Chondrocyte (in vitro differentiated cells): ENCODE data around the gene MKRN2. TPM values are rescaled to one million over a fixed set of nuclear protein-coding genes. Genes with fewer than 3 reads are reported as not detected.

ENCODE experiments used
- DNase-seq: peaks from one replicate; pipeline ENCODE4 v3.0.0; 2021; ENCODE audit warnings: mixed read lengths, low spot score
- H3K27ac Mint-ChIP-seq: one replicate; pipeline ENCODE4 v1.8.0; 2021; ENCODE audit warnings: mild to moderate bottlenecking, moderate library complexity, mixed read lengths; ENCODE audit not compliant: unreplicated experiment
- H3K27me3 Mint-ChIP-seq: 2 replicates; pipeline ENCODE4 v1.8.0; 2021; ENCODE audit warnings: low read depth, mixed read lengths
- H3K36me3 Mint-ChIP-seq: 2 replicates; pipeline ENCODE4 v1.8.0; 2021; ENCODE audit warnings: low read depth, mixed read lengths
- H3K4me1 Mint-ChIP-seq: 2 replicates; pipeline ENCODE4 v1.8.0; 2021; ENCODE audit warnings: low read depth, mild to moderate bottlenecking, mixed read lengths
- H3K4me3 Mint-ChIP-seq: one replicate; pipeline ENCODE4 v1.8.0; 2021; ENCODE audit warnings: mild to moderate bottlenecking, moderate library complexity, mixed read lengths; ENCODE audit not compliant: unreplicated experiment
- H3K9me3 Mint-ChIP-seq: 2 replicates; pipeline ENCODE4 v1.8.0; 2021; ENCODE audit warnings: low read depth, mixed read lengths
- CTCF ChIP-seq: fragments of 200-600 bp; sonication (generic); IDR thresholded peaks from 2 replicates; pipeline ENCODE4 v1.5.0; 2021; ENCODE audit warnings: antibody characterized with exemption, mild to moderate bottlenecking, moderate library complexity
- total RNA-seq: library from RNA; stranded (reverse); gene quantifications from 3 replicates; pipeline ENCODE4 v1.2.1, GENCODE V29; 2021

MKRN2 gene
- total RNA-seq, 1 donor from 2014 or later, result 36.2 TPM

GRCh38 chr3:12521010-12521409 is 35.9 kb upstream of the MKRN2 start:
- DNase-seq, result no peak
- no peak overlapping the region for H3K27ac Mint-ChIP-seq
- no peak overlapping the region for H3K4me3 Mint-ChIP-seq
- no peaks in the 10 kb centered on the region for H3K4me1 Mint-ChIP-seq
- no peak for TF ChIP-seq CTCF
- H3K27me3 Mint-ChIP-seq, result no peaks in the 10 kb centered on the region
- peaks cover 5% of the 10 kb centered on the region for H3K36me3 Mint-ChIP-seq
- H3K9me3 Mint-ChIP-seq, result peaks cover 2% of the 10 kb centered on the region

- Mint-ChIP-seq H3K36me3 (peaks cover 7% of the 10 kb centered on the region), H3K4me3 (no peak overlapping the region), H3K9me3 (peaks cover 2% of the 10 kb centered on the region), H3K27ac (no peak overlapping the region), H3K27me3 (no peaks in the 10 kb centered on the region), H3K4me1 (no peaks in the 10 kb centered on the region)
- no peak for TF ChIP-seq CTCF
- DNase-seq, result no peak
These were observed 34.2 kb upstream of the MKRN2 start for GRCh38 chr3:12522721-12523120.

- Mint-ChIP-seq H3K36me3 (peaks cover 14% of the 10 kb centered on the region), H3K4me3 (no peak overlapping the region), H3K4me1 (no peaks in the 10 kb centered on the region), H3K27me3 (no peaks in the 10 kb centered on the region), H3K9me3 (no peaks in the 10 kb centered on the region), H3K27ac (no peak overlapping the region)
- DNase-seq, result no peak
- no peak for TF ChIP-seq CTCF
These were observed 29.1 kb upstream of the MKRN2 start for GRCh38 chr3:12527757-12528143.

GRCh38 chr3:12532182-12532581 is 24.7 kb upstream of the MKRN2 start:
- no peak for DNase-seq
- no peak overlapping the region for H3K4me3 Mint-ChIP-seq
- H3K4me1 Mint-ChIP-seq, result no peaks in the 10 kb centered on the region
- H3K36me3 Mint-ChIP-seq, result peaks cover 11% of the 10 kb centered on the region
- H3K27ac Mint-ChIP-seq, result no peak overlapping the region
- H3K9me3 Mint-ChIP-seq, result no peaks in the 10 kb centered on the region
- H3K27me3 Mint-ChIP-seq, result no peaks in the 10 kb centered on the region
- TF ChIP-seq CTCF, result no peak

- H3K27me3 Mint-ChIP-seq, result no peaks in the 10 kb centered on the region
- no peak overlapping the region for H3K27ac Mint-ChIP-seq
- H3K36me3 Mint-ChIP-seq, result peaks cover 6% of the 10 kb centered on the region
- H3K4me1 Mint-ChIP-seq, result no peaks in the 10 kb centered on the region
- no peaks in the 10 kb centered on the region for H3K9me3 Mint-ChIP-seq
- TF ChIP-seq CTCF, result peak; percentile 74
- no peak for DNase-seq
- no peak overlapping the region for H3K4me3 Mint-ChIP-seq
These were observed 20.5 kb upstream of the MKRN2 start for GRCh38 chr3:12536423-12536822.
